ENCODE results near the gene ELMO3.

Gene ELMO3

GRCh38 chr16:67164599-67165061, 34.3 kb upstream of the ELMO3 start, which contains the start of gene HSF4:
TSS of gene HSF4 (plus strand) at chr16:67164745. CDS start at chr16:67164812, 67 bp downstream.
- no peak for DNase-seq (ENCODE audit: low read depth)

GRCh38 chr16:67165121-67166078, 33.5 kb upstream of the ELMO3 start:
- DNase-seq (ENCODE audit: low read depth): no peak

GRCh38 chr16:67166110-67166547, 32.8 kb upstream of the ELMO3 start:
- no peak for DNase-seq (ENCODE audit: low read depth)

- no peak for DNase-seq (ENCODE audit: low read depth)
Measured at GRCh38 chr16:67166598-67167168, 32.2 kb upstream of the ELMO3 start.

- DNase-seq (ENCODE audit: low read depth): no peak
Measured at GRCh38 chr16:67167588-67167987, 31.3 kb upstream of the ELMO3 start.

GRCh38 chr16:67169011-67169451, 29.9 kb upstream of the ELMO3 start:
- no peak for DNase-seq (ENCODE audit: low read depth)

GRCh38 chr16:67169642-67170167, 29.2 kb upstream of the ELMO3 start:
- DNase-seq (ENCODE audit: low read depth): no peak

GRCh38 chr16:67170168-67170948, 28.6 kb upstream of the ELMO3 start, which contains the start of gene NOL3:
TSS of gene NOL3 (plus strand) at chr16:67170538.
- DNase-seq (ENCODE audit: low read depth): peak; percentile 75

GRCh38 chr16:67170949-67171649, 27.8 kb upstream of the ELMO3 start:
- DNase-seq (ENCODE audit: low read depth): peak; percentile 39

GRCh38 chr16:67173323-67173722, 25.6 kb upstream of the ELMO3 start:
- no peak for DNase-seq (ENCODE audit: low read depth)

- peak; percentile 84 for DNase-seq (ENCODE audit: low read depth)
Measured at GRCh38 chr16:67173808-67174705, 24.9 kb upstream of the ELMO3 start.

- no peak for DNase-seq (ENCODE audit: low read depth)
Measured at GRCh38 chr16:67174706-67175231, 24.2 kb upstream of the ELMO3 start.

- DNase-seq (ENCODE audit: low read depth): no peak
Measured at GRCh38 chr16:67176662-67177061, 22.3 kb upstream of the ELMO3 start.

- peak; percentile 58 for DNase-seq (ENCODE audit: low read depth)
Measured at GRCh38 chr16:67177743-67178699, 20.9 kb upstream of the ELMO3 start.

- DNase-seq (ENCODE audit: low read depth): no peak
Measured at GRCh38 chr16:67179421-67180080, 19.4 kb upstream of the ELMO3 start.

- DNase-seq (ENCODE audit: low read depth): no peak
Measured at GRCh38 chr16:67180166-67180565, 18.8 kb upstream of the ELMO3 start.

GRCh38 chr16:67181346-67181745, 17.6 kb upstream of the ELMO3 start:
- DNase-seq (ENCODE audit: low read depth): peak; percentile 87

GRCh38 chr16:67182288-67182687, 16.6 kb upstream of the ELMO3 start:
- DNase-seq (ENCODE audit: low read depth): no peak

All from amniotic epithelial cell (primary cell).